Esophagus muscularis mucosa (tissue), 4 donors: ENCODE results near the gene CRYZL1. TPM values are rescaled to one million over a fixed set of nuclear protein-coding genes. Genes with fewer than 3 reads are reported as not detected.
"Not testable (repeated sequence)": the region's sequence is repeated elsewhere in the genome, so short reads cannot be mapped to it uniquely, and the experiment has no call there.

ENCODE experiments used
- DNase-seq: peaks from one replicate; pipeline ENCODE4 v3.0.0-alpha.2; 2017; ENCODE audit errors: extremely low spot score
- H3K27ac ChIP-seq, 4 donors: fragments of 200-600 bp; sonication (generic); replicated peaks in 1 of 4; 1 replicate in 3 of 4; 2 replicates in 1 of 4; pipeline ENCODE4 v1.5.1; 2016 to 2019; ENCODE audit warnings: mild to moderate bottlenecking in 1 of 4
- H3K27me3 ChIP-seq, 4 donors: fragments of 200-600 bp; sonication (generic); one replicate each; pipeline versions ENCODE4 v1.5.1 to v1.6.0; 2016 to 2019
- H3K36me3 ChIP-seq, 4 donors: fragments of 200-600 bp; sonication (generic); one replicate each; pipeline ENCODE4 v1.5.1; 2016 to 2019
- H3K4me1 ChIP-seq, 4 donors: fragments of 200-600 bp; sonication (generic); one replicate each; pipeline ENCODE4 v1.5.1; 2016 to 2019
- H3K4me3 ChIP-seq, 4 donors: fragments of 200-600 bp; sonication (generic); 1 replicate in 2 of 4; 2 replicates in 2 of 4; pipeline ENCODE4 v1.5.1; 2016 to 2019; ENCODE audit warnings: mild to moderate bottlenecking in 4 of 4, moderate library complexity in 1 of 4
- H3K9me3 ChIP-seq, 4 donors: fragments of 200-600 bp; sonication (generic); 1 replicate in 3 of 4; 2 replicates in 1 of 4; pipeline ENCODE4 v1.5.1; 2016 to 2019
- EP300 ChIP-seq: sonication (generic); formaldehyde crosslinking; IDR thresholded peaks from one replicate; pipeline ENCODE4 v1.6.1; 2017; ENCODE audit warnings: antibody characterized with exemption
- POLR2A ChIP-seq: fragments of 450-650 bp; IDR thresholded peaks from one replicate; pipeline ENCODE4 v1.6.1; 2017; ENCODE audit warnings: antibody characterized with exemption, moderate library complexity, mild to moderate bottlenecking, low read depth
- POLR2AphosphoS5 ChIP-seq, 2 donors: sonication (generic); formaldehyde crosslinking; IDR thresholded peaks; one replicate each; pipeline ENCODE4 v1.6.1; 2017; ENCODE audit warnings: antibody characterized with exemption in 2 of 2
- WGBS: methylation state at CpG from one replicate; pipeline ENCODE4 v1.1.5; 2018; 5-methylcytosine and 5-hydroxymethylcytosine counted together
- intact Hi-C: fragments of 100-400 bp; cut with DNase I; formaldehyde crosslinking; loops from one replicate; pipeline ENCODE4 v1.15.1; 2023
- total RNA-seq, 4 donors: library from RNA; depleted of rRNA; stranded (reverse); fragments of >200 nt; gene quantifications; one replicate each; pipeline versions ENCODE4 v1.1.0 to v1.2.1, GENCODE V29; 2016
- TF ChIP-seq, protein P1 (sequence below), 3 experiments: fragments of 200-600 bp in 2 of 3; fragments of 450-650 bp in 1 of 3; sonication (generic) in 2 of 3; IDR thresholded peaks; one replicate each; pipeline ENCODE4 v1.5.1; 2017 to 2019; ENCODE audit warnings: antibody characterized with exemption in 3 of 3, mild to moderate bottlenecking in 2 of 3, moderate library complexity in 1 of 3

The CRYZL1 gene
- total RNA-seq, 4 donors from 2014 or later = 26.8 to 40.3 (median 32.4) TPM

DNA sequence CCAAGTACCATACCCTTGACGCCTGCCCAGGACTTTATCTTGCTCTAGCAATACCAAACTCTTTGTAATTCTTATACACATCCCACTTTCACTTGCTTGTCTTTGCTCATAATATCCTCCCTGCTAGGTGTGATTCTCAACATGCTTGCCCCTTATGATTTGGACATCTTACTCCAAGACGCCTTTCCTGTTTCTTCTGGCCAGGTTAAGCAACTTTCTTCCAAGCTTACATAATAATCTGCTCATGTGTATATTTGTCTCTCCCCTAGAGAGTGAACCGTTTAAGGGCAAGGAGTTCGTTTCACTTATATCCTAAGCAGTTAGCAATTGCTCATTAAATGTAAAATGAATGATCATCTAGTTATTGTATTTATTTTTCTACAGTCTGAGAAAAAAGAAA is 21.8 kb downstream of the CRYZL1 start:
- no peak for TF ChIP-seq POLR2AphosphoS5 (IDR thresholded peaks at IDR 0.05)
- TF ChIP-seq POLR2A = no peak
- TF ChIP-seq, protein P1, sequence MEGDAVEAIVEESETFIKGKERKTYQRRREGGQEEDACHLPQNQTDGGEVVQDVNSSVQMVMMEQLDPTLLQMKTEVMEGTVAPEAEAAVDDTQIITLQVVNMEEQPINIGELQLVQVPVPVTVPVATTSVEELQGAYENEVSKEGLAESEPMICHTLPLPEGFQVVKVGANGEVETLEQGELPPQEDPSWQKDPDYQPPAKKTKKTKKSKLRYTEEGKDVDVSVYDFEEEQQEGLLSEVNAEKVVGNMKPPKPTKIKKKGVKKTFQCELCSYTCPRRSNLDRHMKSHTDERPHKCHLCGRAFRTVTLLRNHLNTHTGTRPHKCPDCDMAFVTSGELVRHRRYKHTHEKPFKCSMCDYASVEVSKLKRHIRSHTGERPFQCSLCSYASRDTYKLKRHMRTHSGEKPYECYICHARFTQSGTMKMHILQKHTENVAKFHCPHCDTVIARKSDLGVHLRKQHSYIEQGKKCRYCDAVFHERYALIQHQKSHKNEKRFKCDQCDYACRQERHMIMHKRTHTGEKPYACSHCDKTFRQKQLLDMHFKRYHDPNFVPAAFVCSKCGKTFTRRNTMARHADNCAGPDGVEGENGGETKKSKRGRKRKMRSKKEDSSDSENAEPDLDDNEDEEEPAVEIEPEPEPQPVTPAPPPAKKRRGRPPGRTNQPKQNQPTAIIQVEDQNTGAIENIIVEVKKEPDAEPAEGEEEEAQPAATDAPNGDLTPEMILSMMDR (IDR thresholded peaks at IDR 0.05) = no peak
- H3K27ac ChIP-seq = no peak overlapping the region
- 79% methylated on average over 4 of the region's 4 CpGs for WGBS
- H3K4me3 ChIP-seq = no peak overlapping the region
- no peaks in the 10 kb centered on the region for H3K9me3 ChIP-seq
- no peaks in the 10 kb centered on the region for H3K27me3 ChIP-seq
- DNase-seq = no peak
- intact Hi-C loops = no loop called here
- H3K36me3 ChIP-seq = peaks cover 7 to 90% (median 57%) of the 10 kb centered on the region in 4 donors
- no peaks in the 10 kb centered on the region for H3K4me1 ChIP-seq

DNA sequence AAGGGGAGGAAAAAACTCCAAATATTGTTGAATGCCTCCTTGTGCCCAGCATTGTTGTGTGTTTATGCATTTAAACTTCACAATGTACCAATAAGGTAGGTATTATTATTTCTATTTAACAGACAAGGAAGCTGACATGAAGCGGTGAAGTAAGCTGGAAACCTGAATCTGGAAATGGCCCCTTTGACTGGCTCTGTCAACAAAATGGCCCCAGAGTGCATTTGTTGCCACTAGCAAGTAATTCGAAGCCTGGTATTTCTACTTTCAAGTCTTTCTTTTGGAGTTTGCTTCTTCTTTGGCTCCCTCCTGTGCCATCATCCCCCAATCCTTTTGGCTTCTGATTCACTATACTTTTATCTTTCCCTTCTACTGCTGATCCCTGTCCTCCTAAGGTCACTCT is 23.1 kb downstream of the CRYZL1 start:
- Histone ChIP-seq H3K4me1 (no peaks in the 10 kb centered on the region), H3K27ac (no peak overlapping the region), H3K27me3 (no peaks in the 10 kb centered on the region), H3K4me3 (no peak overlapping the region), H3K9me3 (no peaks in the 10 kb centered on the region), H3K36me3 (peaks cover 7 to 92% (median 61%) of the 10 kb centered on the region in 4 donors)
- intact Hi-C loops = no loop called here
- TF ChIP-seq EP300 (no peak), POLR2AphosphoS5 (IDR thresholded peaks at IDR 0.05) (no peak), POLR2A (no peak)
- TF ChIP-seq, protein P1 (IDR thresholded peaks at IDR 0.05) = no peak
- DNase-seq = no peak
- WGBS = 95% methylated on average over 2 of the region's 2 CpGs

DNA sequence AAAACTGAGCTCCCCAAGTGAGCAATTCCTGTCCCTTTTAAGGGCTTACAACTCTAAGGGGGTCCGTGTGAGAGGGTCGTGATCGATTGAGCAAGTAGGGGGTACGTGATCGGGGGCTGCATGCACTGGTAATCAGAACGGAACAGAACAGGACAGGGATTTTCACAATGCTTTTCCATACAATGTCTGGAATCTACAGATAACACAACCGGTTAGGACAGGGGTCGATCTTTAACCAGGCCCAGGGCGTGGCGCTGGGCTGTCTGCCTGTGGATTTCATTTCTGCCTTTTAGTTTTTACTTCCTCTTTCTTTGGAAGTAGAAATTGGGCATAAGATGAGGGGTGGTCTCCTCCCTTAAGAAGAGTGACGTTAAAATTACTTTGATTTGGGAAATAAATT is 24.0 kb downstream of the CRYZL1 start:
- DNase-seq, H3K9me3 ChIP-seq, H3K4me1 ChIP-seq, intact Hi-C loops, H3K4me3 ChIP-seq, H3K27ac ChIP-seq, H3K27me3 ChIP-seq: not testable (repeated sequence)
- peaks cover 15 to 93% (median 60%) of the 10 kb centered on the region in 4 donors for H3K36me3 ChIP-seq
- WGBS = 86% methylated on average over 11 of the region's 11 CpGs

DNA sequence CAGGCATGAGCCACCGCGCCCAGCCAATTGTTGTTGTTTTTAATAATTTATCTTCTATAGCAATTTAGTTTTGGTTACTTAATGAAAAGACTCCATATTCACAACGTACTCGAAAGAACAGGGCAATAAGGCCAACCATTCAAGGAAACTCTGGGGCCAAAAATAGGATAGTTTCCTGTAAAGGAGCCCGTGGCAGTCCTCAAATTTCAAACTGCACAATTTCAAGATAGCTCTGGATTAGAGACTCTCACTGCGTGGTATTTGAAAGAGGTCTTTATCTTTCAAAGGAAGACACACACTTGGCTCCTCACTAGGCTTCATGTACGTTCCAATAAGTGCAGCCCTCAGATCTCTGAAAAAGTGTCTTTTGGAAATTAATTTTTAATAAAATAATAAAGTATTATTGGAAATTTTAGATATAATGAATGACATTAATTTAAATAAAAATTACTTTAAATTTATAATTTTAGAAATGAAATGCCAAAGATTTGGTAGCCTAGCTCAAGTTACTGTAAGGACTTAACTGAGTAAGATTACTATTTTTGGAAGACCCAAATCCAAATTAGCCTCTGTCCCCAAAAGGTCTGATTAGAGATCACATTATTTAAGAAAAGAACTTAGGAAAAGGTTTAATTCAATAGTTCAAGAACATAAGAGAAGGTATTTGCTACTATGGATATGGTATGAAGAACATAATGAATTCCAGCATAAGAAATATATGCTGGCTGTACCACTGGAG is 30.4 kb downstream of the CRYZL1 start:
- Histone ChIP-seq H3K4me3 (no peak overlapping the region), H3K27me3 (no peaks in the 10 kb centered on the region), H3K9me3 (no peaks in the 10 kb centered on the region), H3K27ac (no peak overlapping the region), H3K4me1 (peaks cover 0 to 2% (median 0%) of the 10 kb centered on the region in 4 donors), H3K36me3 (peaks cover 11 to 97% (median 66%) of the 10 kb centered on the region in 4 donors)
- 93% methylated on average over 7 of the region's 7 CpGs for WGBS
- intact Hi-C loops = no loop called here
- DNase-seq = no peak
- TF ChIP-seq, protein P1 (IDR thresholded peaks at IDR 0.05) = no peak
- TF ChIP-seq EP300 (no peak), POLR2AphosphoS5 (IDR thresholded peaks at IDR 0.05) (no peak), POLR2A (no peak)

DNA sequence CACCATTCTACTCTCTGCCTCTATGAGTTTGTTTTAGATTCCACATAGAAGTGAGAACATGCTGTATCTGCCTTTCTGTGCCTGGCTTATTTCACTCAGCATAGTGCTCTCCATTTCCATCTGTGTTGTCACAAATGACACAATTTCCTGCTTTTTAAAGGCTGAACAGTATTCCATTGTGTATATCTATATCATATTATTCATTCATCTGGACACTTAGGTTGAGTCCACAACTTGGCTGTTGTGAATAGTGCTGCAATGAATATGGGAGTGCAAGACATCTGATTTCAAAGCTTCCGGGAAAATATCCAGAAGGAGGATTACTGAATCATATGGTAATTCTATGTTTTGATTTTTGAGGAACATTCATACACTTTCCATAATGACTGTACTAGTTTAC is 33.0 kb downstream of the CRYZL1 start:
- Histone ChIP-seq H3K4me3 (no peak overlapping the region), H3K9me3 (no peaks in the 10 kb centered on the region), H3K27me3 (no peaks in the 10 kb centered on the region), H3K4me1 (peaks cover 0 to 2% (median 0%) of the 10 kb centered on the region in 4 donors), H3K27ac (no peak overlapping the region), H3K36me3 (peaks cover 16 to 88% (median 50%) of the 10 kb centered on the region in 4 donors)
- TF ChIP-seq POLR2AphosphoS5 (IDR thresholded peaks at IDR 0.05) (no peak), POLR2A (no peak), EP300 (no peak)
- TF ChIP-seq, protein P1 (IDR thresholded peaks at IDR 0.05) = no peak
- intact Hi-C loops = no loop called here
- 33% methylated on average over 1 of the region's 1 CpG for WGBS
- no peak for DNase-seq
